Stimulated activated CD4-positive, alpha-beta T cell treated with anti-CD3 and anti-CD28 coated beads, Interleukin-15, amount 100 ng/mL, for 24 hours (primary cell): ENCODE results near the gene FEZF1.

Source experiments
- DNase-seq: peaks from one replicate; pipeline ENCODE4 v3.0.0-alpha.2; 2020

The FEZF1 gene

GRCh38 chr7:122304319-122304975, at the start of gene FEZF1:
FEZF1 (minus strand) TSS chr7:122304750; CDS start chr7:122304437, 313 bp downstream.
- DNase-seq: no peak

- DNase-seq: no peak
Observed at GRCh38 chr7:122352454-122352853, 47.9 kb upstream of the FEZF1 start.

- DNase-seq: no peak
Observed at GRCh38 chr7:122350701-122351100, 46.2 kb upstream of the FEZF1 start.

- DNase-seq: no peak
Observed at GRCh38 chr7:122344303-122344620, 39.7 kb upstream of the FEZF1 start.

- no peak for DNase-seq
Observed at GRCh38 chr7:122343601-122344302, 39.2 kb upstream of the FEZF1 start.

- DNase-seq: no peak
Observed at GRCh38 chr7:122340427-122340826, 35.9 kb upstream of the FEZF1 start.

- DNase-seq: no peak
Observed at GRCh38 chr7:122339145-122339904, 34.8 kb upstream of the FEZF1 start.

- no peak for DNase-seq
Observed at GRCh38 chr7:122337011-122337410, 32.5 kb upstream of the FEZF1 start.

- DNase-seq: no peak
Observed at GRCh38 chr7:122329145-122329802, 24.7 kb upstream of the FEZF1 start.

GRCh38 chr7:122327969-122328368, 23.4 kb upstream of the FEZF1 start:
- no peak for DNase-seq

- no peak for DNase-seq
Observed at GRCh38 chr7:122316467-122317388, 12.2 kb upstream of the FEZF1 start.

GRCh38 chr7:122315507-122316466, 11.2 kb upstream of the FEZF1 start:
- no peak for DNase-seq

GRCh38 chr7:122314284-122314683, 9.7 kb upstream of the FEZF1 start:
- DNase-seq: no peak

GRCh38 chr7:122312789-122313188, 8.2 kb upstream of the FEZF1 start:
- DNase-seq: no peak

- no peak for DNase-seq
Observed at GRCh38 chr7:122311734-122312450, 7.3 kb upstream of the FEZF1 start.

GRCh38 chr7:122311050-122311700, 6.6 kb upstream of the FEZF1 start:
- DNase-seq: no peak

- DNase-seq: no peak
Observed at GRCh38 chr7:122310119-122311021, 5.8 kb upstream of the FEZF1 start.

- no peak for DNase-seq
Observed at GRCh38 chr7:122309421-122309820, 4.9 kb upstream of the FEZF1 start.

- DNase-seq: no peak
Observed at GRCh38 chr7:122307228-122307621, 2.7 kb upstream of the FEZF1 start.
